GM12878 (cell line): ENCODE measurements around the gene CAMK2A. TPM values are rescaled to one million over a fixed set of nuclear protein-coding genes. Genes with fewer than 3 reads are reported as not detected.

Source experiments
- ATAC-seq: fragments of 200-7000 bp; cut with Tn5 transposase; 3 replicates; pipeline ENCODE4 v1.9.1; 2020; ENCODE audit warnings: mild to moderate bottlenecking, moderate library complexity
- BruUV-seq: library from RNA; stranded (reverse); fragments of 400-500 nt; replicated peaks from 2 replicates; lab custom pipeline; 2021; lab: Mats Ljungman, UMichigan
- CTCF ChIA-PET: fragments of 300-600 bp; sonication (Branson Sonifier 250); formaldehyde crosslinking; extraction: SDS; loops from one replicate; lab custom pipeline; 2021; ENCODE audit warnings: inconsistent platforms; lab: Yijun Ruan, JAX
- POLR2A ChIA-PET: fragments of 350-600 bp; formaldehyde crosslinking; extraction: SDS; loops from one replicate; lab custom pipeline; 2021; ENCODE audit warnings: inconsistent platforms; lab: Charles Lee
- RAD21 ChIA-PET: fragments of 300-600 bp; sonication (Branson Sonifier 250); formaldehyde crosslinking; loops from one replicate; lab custom pipeline; 2023; ENCODE audit warnings: antibody characterized with exemption; ENCODE audit not compliant: unreplicated experiment; lab: Charles Lee
- SMC1A ChIA-PET: fragments of 300-600 bp; sonication (Branson Sonifier 250); formaldehyde crosslinking; loops from one replicate; lab custom pipeline; 2023; ENCODE audit not compliant: unreplicated experiment, uncharacterized antibody; lab: Charles Lee
- DNase-seq: peaks from one replicate; pipeline ENCODE4 v3.0.0-alpha.2; 2011; ENCODE audit warnings: low read depth, low spot score
- FAIRE-seq: peaks from 3 replicates; lab custom pipeline; 2011; peaks lifted over from hg19 to GRCh38; lab: Jason Lieb, UNC
- H2AFZ ChIP-seq: 2 replicates; pipeline ENCODE4 v1.6.0; 2011; ENCODE audit warnings: low read depth, low read length, control low read depth; ENCODE audit not compliant: control insufficient read depth
- H3K27ac ChIP-seq: 2 replicates; pipeline ENCODE4 v1.5.1; 2011; ENCODE audit warnings: control low read depth; ENCODE audit not compliant: control insufficient read depth, insufficient read depth
- H3K27me3 ChIP-seq, 2 experiments: replicated peaks in 1 of 2; 2 replicates each; pipeline versions ENCODE4 v1.6.0 to v1.6.1; 2011; ENCODE audit warnings: low read length in 1 of 2; ENCODE audit not compliant: control insufficient read depth in 2 of 2, insufficient read depth in 2 of 2
- H3K36me3 ChIP-seq, 2 experiments: 2 replicates each; pipeline ENCODE4 v1.5.1; 2011; ENCODE audit warnings: low read length in 1 of 2; ENCODE audit not compliant: control insufficient read depth in 2 of 2, insufficient read depth in 2 of 2
- H3K4me1 ChIP-seq: 2 replicates; pipeline ENCODE4 v1.6.1; 2011; ENCODE audit warnings: mild to moderate bottlenecking, low read length, moderate library complexity, mixed read lengths; ENCODE audit not compliant: control insufficient read depth, insufficient read depth
- H3K4me2 ChIP-seq: 2 replicates; pipeline ENCODE4 v1.6.0; 2011; ENCODE audit warnings: control low read depth; ENCODE audit not compliant: control insufficient read depth, insufficient read depth
- H3K4me3 ChIP-seq: fragments of 200-600 bp; sonication (generic); 2 replicates; pipeline ENCODE4 v1.5.1; 2016
- H3K79me2 ChIP-seq: 2 replicates; pipeline ENCODE4 v1.6.0; 2011; ENCODE audit warnings: low read length; ENCODE audit not compliant: control insufficient read depth, insufficient read depth
- H3K9ac ChIP-seq: 2 replicates; pipeline ENCODE4 v1.8.0; 2011; ENCODE audit warnings: low read length, control low read depth, mixed read lengths; ENCODE audit not compliant: control insufficient read depth, insufficient read depth
- H3K9me3 ChIP-seq: replicated peaks from 3 replicates; pipeline ENCODE4 v1.5.1; 2011; ENCODE audit warnings: mild to moderate bottlenecking, low read length; ENCODE audit not compliant: control insufficient read depth, insufficient read depth
- H4K20me1 ChIP-seq: 2 replicates; pipeline ENCODE4 v1.6.0; 2011; ENCODE audit not compliant: control insufficient read depth, insufficient read depth
- BACH1 ChIP-seq: fragments of 450-650 bp; IDR thresholded peaks from 2 replicates; pipeline ENCODE4 v1.6.1; 2017; ENCODE audit warnings: mild to moderate bottlenecking, borderline replicate concordance
- BCL11A ChIP-seq: IDR thresholded peaks from 2 replicates; pipeline ENCODE4 v1.6.1; 2011; ENCODE audit warnings: low read depth, low read length
- BHLHE40 ChIP-seq, 2 experiments: fragments of 450-650 bp in 1 of 2; IDR thresholded peaks; 2 replicates each; pipeline ENCODE4 v1.6.1; 2011 to 2017; ENCODE audit warnings: low read depth in 2 of 2, borderline replicate concordance in 1 of 2, improper control_type of control experiment in 1 of 2, low read length in 1 of 2, mild to moderate bottlenecking in 1 of 2
- E2F4 ChIP-seq: IDR thresholded peaks from 2 replicates; pipeline ENCODE4 v1.6.1; 2012; ENCODE audit warnings: low read depth, low read length, improper control_type of control experiment
- E2F8 ChIP-seq: fragments of 450-650 bp; IDR thresholded peaks from 2 replicates; pipeline ENCODE4 v1.6.1; 2018; ENCODE audit warnings: mild to moderate bottlenecking, low read depth, moderate library complexity; ENCODE audit not compliant: partially characterized antibody
- EGR1 ChIP-seq, 2 experiments: IDR thresholded peaks; 1 replicate in 1 of 2; 2 replicates in 1 of 2; pipeline ENCODE4 v1.6.1; 2011 to 2012; ENCODE audit warnings: low read depth in 2 of 2, low read length in 2 of 2, borderline replicate concordance in 1 of 2, mild to moderate bottlenecking in 1 of 2, moderate library complexity in 1 of 2
- HCFC1 ChIP-seq: fragments of 150-350 bp; IDR thresholded peaks from 2 replicates; pipeline ENCODE4 v1.6.1; 2014; ENCODE audit warnings: low read length
- HDGF ChIP-seq: fragments of 450-650 bp; IDR thresholded peaks from 2 replicates; pipeline ENCODE4 v1.6.1; 2016; ENCODE audit warnings: antibody characterized with exemption
- IRF3 ChIP-seq: fragments of 450-650 bp; IDR thresholded peaks from 2 replicates; pipeline ENCODE4 v1.6.1; 2014; ENCODE audit warnings: mild to moderate bottlenecking
- MLLT1 ChIP-seq: fragments of 450-650 bp; IDR thresholded peaks from 2 replicates; pipeline ENCODE4 v1.6.1; 2016; ENCODE audit warnings: mild to moderate bottlenecking
- STAT3 ChIP-seq: IDR thresholded peaks from 2 replicates; pipeline ENCODE4 v1.6.1; 2011; ENCODE audit warnings: low read depth, low read length, improper control_type of control experiment
- TAF1 ChIP-seq: IDR thresholded peaks from 2 replicates; pipeline ENCODE4 v1.6.1; 2011; ENCODE audit warnings: mild to moderate bottlenecking, low read depth, low read length, borderline replicate concordance
- YBX1 ChIP-seq: fragments of 450-650 bp; IDR thresholded peaks from 2 replicates; pipeline ENCODE4 v1.6.1; 2016; ENCODE audit warnings: antibody characterized with exemption
- ZBTB4 ChIP-seq: fragments of 450-650 bp; formaldehyde crosslinking; IDR thresholded peaks from 2 replicates; pipeline ENCODE4 v1.4.0; 2022; ENCODE audit warnings: mild to moderate bottlenecking, moderate library complexity
- ZNF384 ChIP-seq: IDR thresholded peaks from 2 replicates; pipeline ENCODE4 v1.6.1; 2012; ENCODE audit warnings: low read depth, mild to moderate bottlenecking, low read length, improper control_type of control experiment, borderline replicate concordance
- WGBS: methylation state at CpG from one replicate; pipeline ENCODE4 v1.1.6; 2016; ENCODE audit warnings: low lambda C conversion rate; ENCODE audit not compliant: insufficient replicate concordance, insufficient coverage; ENCODE audit errors: missing lambda C conversion rate; 5-methylcytosine and 5-hydroxymethylcytosine counted together
- in situ Hi-C: fragments of 300-500 bp; cut with MboI; formaldehyde crosslinking; loops from 9 replicates; pipeline ENCODE4 v1.14.3; 2018; ENCODE audit warnings: mixed read lengths
- intact Hi-C: fragments of 100-400 bp; cut with micrococcal nuclease; formaldehyde crosslinking; loops from one replicate; pipeline ENCODE4 v1.14.2; 2022; ENCODE audit not compliant: unreplicated experiment
- polyA plus RNA-seq, 11 experiments: library from polyadenylated mRNA; depleted of rRNA in 4 of 11; unstranded in 6 of 11; stranded (reverse) in 5 of 11; fragments of >200 nt; fragmentation: Nextera tagmentation in 4 of 11; fragmentation: Illumina TruSeq in 1 of 11; extraction: Ambion mirVana in 4 of 11; extraction: Trizol in 1 of 11; gene quantifications; 1 replicate in 1 of 11; 2 replicates in 10 of 11; pipeline versions ENCODE4 v1.2.1 to v1.2.3, GENCODE V29; 2011 to 2016; ENCODE audit warnings: inconsistent platforms in 2 of 11, missing spikeins in 2 of 11, low read depth in 1 of 11
- total RNA-seq, 4 experiments: library from RNA; depleted of rRNA in 3 of 4; stranded (reverse); fragments of >200 nt in 3 of 4; fragmentation: Illumina TruSeq in 1 of 4; extraction: Trizol in 1 of 4; gene quantifications; 2 replicates each; pipeline versions ENCODE4 v1.2.1 to v1.2.3, GENCODE V29; 2013 to 2021

CAMK2A gene
- total and polyA plus RNA-seq, 10 of the 15 experiments (the other 5 are each of a cell fraction or from before 2014, with no cell fraction given) = 0.11 TPM; not detected in 9

GRCh38 chr5:150183436-150183835, 106.1 kb downstream of the CAMK2A start:
- 21% methylated on average over 12 of the region's 12 CpGs for WGBS
- SMC1A ChIA-PET = no interaction called here
- ATAC-seq (no peak), FAIRE-seq (no peak), DNase-seq (no peak)
- no peaks in the 10 kb centered on the region; a peak in 1 of 4 replicates for H3K27me3 ChIP-seq
- RAD21 ChIA-PET = no interaction called here
- no peak overlapping the region for H3K27ac ChIP-seq
- no peaks in the 10 kb centered on the region for H3K79me2 ChIP-seq
- H3K36me3 ChIP-seq = no peaks in the 10 kb centered on the region
- CTCF ChIA-PET = interaction anchor here (1.6 kb wide), 1 partner anchor 8 kb away, joined by 5 read pairs; no protein-coding TSS in a partner anchor
- BruUV-seq = no TSS peak
- in situ Hi-C loops (no loop called here), intact Hi-C loops (no loop called here)
- no peaks in the 10 kb centered on the region for H3K9me3 ChIP-seq
- POLR2A ChIA-PET = no interaction called here
- H3K4me3 ChIP-seq = no peak overlapping the region
- no peaks in the 10 kb centered on the region for H3K4me1 ChIP-seq
- no peak overlapping the region for H2AFZ ChIP-seq
- H4K20me1 ChIP-seq = no peaks in the 10 kb centered on the region
- H3K9ac ChIP-seq = no peak overlapping the region
- no peak overlapping the region for H3K4me2 ChIP-seq
- no peak for TF ChIP-seq BHLHE40 (IDR thresholded peaks at IDR 0.05; ENCODE audit: borderline replicate concordance in 1 of 2, low read depth in 2 of 2, low read length in 1 of 2)
- TF ChIP-seq E2F8 = no peak
- no peak for TF ChIP-seq EGR1 (IDR thresholded peaks at IDR 0.05; ENCODE audit: borderline replicate concordance in 1 of 2, low read depth in 2 of 2, low read length in 2 of 2)
- no peak for TF ChIP-seq MLLT1
- no peak for TF ChIP-seq HDGF
- TF ChIP-seq STAT3 = no peak
- TF ChIP-seq BACH1 = no peak
- no peak for TF ChIP-seq TAF1
- no peak for TF ChIP-seq IRF3
- TF ChIP-seq YBX1 = no peak
- TF ChIP-seq ZNF384 = no peak
- TF ChIP-seq E2F4 = no peak
- TF ChIP-seq HCFC1 = no peak
- TF ChIP-seq BCL11A = no peak
- TF ChIP-seq ZBTB4 (CRISPR knock-in tag) = no peak
